NCI-H2196 treated with DMSO at 0.1 percent for 48 hours (cell line): Measurements from ENCODE around the gene CSNK1D.

Experiments used
- DNase-seq: peaks from one replicate; lab custom pipeline; 2025; ENCODE audit not compliant: unreplicated experiment; lab: John Stamatoyannopoulos, UW

CSNK1D gene

DNA sequence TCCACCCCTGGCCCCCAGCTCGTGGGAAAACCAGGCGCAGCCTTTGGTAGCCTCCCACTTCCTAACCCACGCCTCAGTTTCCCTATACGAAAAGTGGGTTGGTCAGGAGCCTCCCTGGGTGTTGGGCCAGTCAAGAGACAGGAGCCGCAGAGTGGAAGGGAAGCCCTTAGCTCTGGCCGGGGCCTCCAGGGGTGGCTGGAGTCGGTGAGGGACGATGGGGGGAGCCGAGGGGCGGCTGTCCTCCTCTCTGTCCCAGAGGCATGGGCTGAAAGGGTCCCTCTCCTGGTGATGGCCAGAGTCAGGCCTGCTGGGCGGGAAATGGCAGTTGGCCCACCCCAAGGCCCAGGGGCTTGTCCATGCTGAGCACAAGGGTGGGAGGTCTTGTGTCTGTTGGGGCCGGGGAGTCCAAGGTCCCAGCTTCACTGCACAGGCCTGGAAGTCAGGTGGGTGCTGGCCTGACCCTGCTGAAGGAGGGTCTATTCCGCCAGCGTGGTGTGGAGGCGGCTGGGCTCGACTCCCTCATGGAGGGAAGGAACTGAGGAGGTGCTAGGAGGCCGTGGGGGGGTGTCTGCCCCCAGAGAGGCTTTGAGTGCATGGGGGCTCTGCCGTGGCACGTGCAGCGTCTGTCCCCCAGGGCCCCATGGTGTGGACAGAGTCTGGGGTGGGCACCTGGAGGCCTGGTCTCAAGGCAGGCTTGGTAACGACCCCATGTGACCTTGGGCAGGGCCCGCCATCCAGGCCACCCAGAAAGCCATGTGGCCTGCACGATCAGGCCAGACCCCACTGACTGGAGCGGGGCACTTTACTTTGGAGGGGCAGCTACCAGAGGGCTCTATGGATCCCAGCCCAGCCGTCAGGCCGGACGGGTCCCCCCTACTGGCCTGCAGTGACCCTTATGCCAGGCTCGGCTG lies 43.5 kb downstream of the CSNK1D start:
- DNase-seq, result no peak

DNA sequence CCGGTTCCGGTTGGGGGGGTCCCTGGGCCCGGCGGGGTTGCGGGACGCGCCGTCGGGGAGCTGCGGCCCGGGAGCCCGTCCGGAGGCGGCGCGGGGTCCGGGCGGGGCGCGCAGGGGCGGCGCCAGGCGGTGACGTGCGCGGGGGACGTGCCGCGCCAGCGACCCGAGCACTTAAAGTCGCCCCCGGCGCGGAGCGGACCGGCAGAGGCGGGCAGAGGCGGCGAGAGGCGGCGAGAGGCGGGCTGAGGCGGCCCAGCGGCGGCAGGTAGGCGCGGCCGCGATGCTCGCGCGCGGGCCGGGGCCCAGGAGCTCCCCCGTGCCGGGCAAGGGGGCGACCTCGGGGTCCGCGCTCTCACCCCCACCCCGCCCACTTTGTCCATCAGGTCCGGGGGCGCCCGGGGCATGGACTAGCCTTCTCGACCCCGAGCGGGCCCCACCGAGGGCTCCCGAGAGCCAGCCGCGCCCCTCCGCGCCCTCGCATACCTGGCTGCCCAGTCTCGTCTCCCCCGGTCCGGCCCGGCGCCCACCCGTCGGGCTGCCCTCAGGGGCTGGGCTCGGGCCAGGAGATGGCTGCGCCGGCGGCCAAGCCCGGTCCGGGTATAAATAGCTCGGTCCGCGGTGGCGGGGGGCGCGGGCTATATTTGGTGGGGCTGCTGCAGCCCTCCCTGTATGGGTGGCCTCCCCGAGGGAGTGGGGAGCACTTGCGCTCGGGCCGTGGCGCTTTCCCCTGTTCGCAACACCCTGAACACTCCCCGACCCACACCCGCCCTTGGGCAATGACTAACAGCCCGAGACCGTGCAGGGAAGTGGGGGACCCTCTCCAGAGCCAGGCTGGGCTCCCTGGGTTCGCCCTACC lies 44.4 kb downstream of the CSNK1D start, which contains the start of gene SLC16A3:
Gene SLC16A3, plus strand, starts transcription at position 201 of the 856 bp plus-strand sequence. CDS start 6,967 bp downstream, outside the sequence.
- DNase-seq, result no peak

DNA sequence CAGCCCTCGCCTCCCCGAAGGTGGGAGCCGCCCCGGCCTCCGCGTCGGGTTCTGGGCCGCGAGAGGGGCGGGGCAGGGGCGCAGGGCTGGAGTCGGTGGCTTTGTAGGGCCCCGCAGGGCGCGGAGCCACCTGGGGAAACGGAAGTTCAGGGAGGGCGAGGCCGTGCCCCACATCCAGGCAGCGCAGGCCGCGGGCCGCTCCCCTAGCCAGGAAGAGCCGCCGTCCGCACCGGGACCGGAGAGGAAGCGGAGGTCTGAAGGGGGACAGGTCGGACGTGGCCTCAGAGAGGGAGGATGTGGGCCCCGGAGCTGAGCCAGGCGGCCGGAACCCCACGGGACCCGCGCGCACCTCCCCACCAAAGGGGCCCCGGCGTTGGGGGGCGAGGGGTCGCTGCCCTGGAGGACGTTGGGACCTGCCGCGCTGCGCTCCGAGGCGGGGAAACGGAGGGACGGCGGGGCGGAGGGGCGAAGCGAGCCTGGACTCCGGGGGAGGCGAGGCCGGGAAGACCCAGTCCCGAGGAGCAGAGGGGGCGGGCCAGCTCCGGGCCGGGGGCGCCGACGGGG lies 45.1 kb downstream of the CSNK1D start:
- no peak for DNase-seq

DNA sequence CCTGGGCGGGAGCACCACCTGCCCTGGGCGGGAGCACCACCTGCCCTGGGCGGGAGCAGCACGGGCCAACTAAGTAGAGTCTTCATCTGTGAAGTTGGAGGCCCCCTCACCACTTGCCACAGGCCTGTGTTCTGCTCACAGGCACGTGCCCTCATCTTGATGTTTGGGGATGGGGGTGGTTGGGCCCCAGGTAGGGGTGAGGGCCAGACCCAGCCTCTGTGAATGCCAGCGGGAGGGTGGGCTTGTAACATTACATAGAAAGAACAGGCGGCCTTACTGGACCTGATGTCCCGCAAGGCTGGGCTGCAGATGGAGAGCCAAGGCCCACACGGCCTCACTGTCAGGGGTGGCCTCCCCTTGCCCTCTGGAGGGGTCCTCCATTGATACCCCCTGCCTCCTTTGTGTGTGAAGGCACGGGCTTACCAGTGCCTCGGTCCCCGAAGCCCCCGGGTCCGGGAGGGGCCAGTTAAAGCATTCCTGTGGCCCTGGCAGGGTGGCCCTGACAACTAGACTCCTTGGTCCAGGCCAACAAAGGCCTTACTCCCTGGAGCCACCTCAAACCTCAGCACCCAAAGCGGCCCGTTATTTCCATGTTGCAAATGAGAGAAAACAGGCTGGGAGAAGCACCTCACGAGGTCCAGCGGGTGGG lies 45.7 kb downstream of the CSNK1D start:
- DNase-seq, result no peak

DNA sequence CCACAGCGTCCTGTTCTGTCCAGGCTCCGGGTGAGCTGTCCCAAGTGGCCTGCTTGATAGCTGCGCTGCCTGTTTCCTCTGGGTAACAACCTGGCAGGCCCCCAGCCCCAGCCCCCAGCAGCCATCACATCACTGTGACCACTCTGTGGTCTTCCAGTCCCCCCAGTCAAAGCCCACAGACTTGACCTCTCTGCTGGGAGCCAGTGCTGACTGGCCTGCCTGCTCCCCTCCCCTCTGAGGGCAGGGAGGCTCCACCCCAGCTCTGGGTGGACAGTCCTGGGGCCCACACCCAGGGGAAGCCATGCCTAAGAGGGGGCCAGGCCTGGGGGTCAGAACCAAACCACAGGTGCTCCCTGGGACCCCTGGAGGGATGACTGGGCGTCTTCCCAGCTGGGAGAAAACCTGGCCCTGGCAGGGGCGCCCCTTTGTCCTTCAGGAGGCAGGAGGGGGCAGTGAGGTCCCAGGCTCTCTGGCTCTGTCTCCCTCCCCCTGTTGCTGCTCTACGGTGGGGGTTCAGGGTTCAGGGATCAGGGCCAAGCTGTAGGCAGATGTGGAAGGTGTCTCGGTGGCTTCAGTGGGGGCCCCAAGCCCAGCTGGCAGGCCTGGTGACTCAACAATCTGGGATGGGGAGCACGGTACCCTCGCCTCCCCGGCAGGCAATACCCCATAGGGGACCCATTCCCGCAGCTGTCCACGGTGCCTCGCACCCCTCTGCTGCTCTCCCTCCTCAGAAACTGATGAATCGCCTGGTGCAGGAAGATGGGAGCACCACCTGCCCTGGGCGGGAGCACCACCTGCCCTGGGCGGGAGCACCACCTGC lies 46.5 kb downstream of the CSNK1D start:
- no peak for DNase-seq

DNA sequence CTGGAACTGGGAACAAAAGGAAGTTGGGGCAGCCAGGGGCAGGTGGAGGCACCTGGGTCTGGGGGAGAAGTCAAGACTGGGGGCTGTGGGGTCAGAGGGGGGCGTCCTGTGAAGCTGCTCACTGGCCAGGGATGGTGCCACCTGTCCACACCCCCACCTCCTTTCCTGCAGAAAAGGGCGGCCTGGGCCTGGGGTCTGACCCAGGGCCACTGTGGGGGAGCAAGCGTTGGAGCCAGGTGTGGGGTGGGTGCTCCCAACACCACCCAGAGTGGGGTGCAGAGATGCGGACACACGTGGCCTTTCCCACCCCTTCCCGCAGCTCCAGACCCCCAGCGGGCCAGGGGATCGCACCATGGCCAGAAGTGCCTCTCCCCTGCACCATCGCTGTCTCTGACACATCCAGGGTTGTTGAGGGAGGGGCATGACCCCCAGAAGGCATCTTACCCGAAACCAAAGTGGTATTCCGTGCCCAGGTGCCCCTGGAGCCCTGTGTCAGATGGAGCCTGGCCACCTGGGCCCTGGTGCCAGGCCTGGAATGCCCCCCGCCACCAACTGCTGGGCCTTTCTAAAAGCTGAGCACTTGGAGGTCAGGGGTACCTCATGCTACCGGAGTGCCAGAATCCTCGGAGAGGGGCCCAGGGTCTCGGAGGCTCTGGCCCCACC lies 47.2 kb downstream of the CSNK1D start:
- DNase-seq, result no peak

DNA sequence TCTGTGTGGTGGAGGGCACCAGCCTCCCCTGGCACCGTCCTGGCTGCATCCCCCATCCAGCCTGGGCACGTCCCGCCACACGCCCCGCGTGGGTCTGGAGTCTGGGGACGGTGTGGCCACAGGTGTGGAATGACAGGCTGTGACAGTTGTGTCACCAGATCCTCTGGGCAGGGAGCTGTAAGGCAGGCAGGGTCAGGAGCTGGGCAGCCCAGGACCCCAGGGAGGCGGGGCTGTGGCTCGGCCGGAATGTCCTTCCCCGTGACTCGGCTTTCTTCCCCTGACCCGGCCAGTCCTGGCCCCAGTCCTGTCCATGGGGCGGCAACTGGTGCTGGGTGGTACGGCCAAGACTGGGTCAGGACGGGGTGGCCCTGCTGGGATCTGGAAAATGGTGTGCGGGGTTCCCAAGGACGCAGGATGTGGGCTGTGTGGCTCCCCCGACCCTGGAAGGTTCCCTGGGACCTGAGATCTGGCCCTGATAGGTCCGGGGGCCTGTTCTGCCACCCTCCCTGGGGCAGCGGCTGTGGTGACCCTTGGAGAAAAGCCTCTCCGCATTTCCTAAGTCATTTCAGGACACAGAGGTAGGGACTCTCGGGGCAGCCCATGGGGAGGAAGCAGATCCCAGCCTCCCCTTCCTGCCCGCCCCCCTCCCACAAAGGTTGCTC lies 48.0 kb downstream of the CSNK1D start:
- DNase-seq, result no peak

DNA sequence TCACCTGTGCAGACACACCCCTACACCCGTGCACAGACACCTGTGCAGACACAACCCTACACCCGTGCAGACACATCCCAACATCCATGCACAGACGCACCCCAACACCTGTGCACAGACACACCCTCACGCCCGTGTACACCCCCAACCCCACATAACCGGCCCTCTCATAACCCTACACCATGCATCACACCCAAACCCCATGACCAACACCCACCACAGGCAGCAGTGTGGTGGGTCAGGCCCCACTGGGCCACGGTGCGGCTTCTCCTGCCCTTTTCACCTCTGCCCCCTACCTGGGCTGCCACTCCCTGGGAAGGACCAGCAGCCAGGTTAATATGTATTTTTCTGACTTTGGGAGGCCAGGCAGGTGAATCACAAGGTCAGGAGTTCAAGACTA lies 48.8 kb downstream of the CSNK1D start:
- no peak for DNase-seq

DNA sequence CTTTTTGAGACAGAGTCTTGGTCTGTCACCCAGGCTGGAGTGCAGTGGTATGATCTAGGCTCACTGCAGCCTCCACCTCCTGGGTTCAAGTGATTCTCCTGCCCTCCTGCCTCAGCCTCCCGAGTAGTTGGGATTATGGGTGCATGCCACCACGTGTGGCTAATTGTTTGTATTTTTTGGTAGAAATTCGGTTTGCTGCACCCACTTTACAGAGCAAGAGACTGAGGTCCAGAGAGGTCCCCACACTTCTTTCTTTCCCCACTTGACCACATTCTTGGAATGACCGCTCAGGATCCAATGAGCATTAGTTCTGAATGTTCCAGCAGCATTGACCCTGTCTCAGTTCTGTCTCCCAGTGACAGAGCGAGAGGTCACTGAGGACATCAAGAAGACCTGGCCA lies 50.0 kb downstream of the CSNK1D start:
- DNase-seq, result no peak

DNA sequence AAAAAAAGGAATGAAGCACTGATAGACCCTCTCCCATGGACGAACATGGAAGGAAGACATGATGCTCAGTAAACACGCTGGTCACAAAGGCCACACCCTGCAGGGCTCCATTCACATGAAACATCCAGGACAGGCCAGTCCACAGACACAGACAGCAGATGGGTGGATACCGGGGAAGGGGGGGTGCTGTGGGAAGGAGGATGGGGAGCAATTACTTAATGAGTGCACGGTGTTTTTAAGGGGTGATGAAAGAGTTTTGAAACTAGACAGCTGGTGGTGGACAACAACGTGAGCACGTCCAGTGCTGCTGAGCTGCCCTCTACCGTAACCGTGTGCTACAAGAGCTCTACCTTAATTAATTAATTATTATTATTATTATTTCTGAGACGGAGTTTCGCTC lies 50.7 kb downstream of the CSNK1D start:
- no peak for DNase-seq

DNA sequence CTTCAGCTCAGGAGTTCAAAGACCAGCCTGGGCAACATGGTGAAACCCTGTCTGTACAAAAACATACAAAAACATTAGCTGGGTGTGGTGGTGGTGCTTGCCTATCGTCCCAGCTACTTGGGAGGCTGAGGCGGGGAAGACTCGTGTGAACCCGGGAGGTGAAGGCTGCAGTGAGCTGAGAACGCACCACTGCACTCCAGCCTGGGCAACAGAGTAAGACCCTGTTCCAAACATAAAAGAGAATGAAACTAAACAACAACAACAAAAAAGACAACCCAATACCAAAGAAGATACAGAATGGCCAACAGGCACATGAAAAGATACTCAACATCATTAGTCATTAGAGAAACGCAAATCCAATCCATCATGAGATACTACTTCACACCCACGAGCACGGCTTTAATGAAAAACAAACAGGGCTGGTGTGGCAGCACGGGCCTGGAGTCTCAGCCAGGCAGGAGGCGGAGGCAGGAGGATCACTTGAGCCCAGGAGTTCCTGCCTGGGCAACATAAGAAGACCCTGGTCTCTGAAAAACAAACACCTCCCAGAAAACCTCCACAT lies 52.1 kb downstream of the CSNK1D start:
- DNase-seq, result no peak

DNA sequence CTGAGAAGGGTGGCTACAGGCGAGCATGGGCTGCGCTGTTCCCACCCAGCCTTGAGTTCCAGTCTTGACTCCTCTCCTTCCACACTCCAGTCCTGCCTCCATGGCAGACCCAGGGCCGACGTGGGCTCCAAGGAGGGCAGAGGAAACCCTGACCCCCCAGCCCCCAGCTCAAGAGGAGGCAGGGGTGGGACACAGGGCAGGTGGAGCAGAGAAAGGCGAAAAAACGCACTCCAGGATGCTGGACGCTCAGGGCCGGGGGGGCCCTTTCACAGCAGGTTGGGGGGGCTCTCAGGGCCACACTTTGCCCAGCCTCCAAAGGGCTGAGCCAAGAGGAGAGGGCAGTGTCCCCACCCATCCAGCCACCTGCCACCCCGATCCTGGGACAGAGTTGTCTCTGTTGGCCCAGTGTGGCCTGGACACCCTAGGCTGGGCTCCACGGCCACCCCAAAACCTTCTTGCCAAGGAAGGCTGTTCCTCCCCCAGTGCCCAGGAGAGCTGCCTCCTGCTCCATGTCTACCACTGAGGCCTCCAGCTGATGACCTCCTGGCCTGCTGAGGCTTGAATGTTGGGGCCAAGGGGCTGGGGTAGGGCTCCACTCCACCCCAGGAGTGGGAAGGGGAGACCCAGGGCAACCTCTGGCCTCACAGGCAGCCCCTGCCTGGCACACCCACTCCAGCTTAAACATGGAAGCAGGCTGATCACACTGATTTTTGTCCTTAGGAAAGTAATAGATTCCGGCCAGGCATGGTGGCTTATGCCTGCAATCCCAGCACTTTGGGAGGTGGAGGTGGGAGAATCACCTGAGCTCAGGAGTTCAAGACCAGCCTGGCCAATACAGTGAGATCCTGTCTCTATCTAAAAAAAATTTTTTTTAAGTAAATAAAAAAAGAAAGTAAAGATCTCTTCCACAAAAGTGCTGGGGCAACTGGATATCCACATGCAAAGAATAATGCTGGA lies 53.5 kb downstream of the CSNK1D start:
- DNase-seq, result no peak

DNA sequence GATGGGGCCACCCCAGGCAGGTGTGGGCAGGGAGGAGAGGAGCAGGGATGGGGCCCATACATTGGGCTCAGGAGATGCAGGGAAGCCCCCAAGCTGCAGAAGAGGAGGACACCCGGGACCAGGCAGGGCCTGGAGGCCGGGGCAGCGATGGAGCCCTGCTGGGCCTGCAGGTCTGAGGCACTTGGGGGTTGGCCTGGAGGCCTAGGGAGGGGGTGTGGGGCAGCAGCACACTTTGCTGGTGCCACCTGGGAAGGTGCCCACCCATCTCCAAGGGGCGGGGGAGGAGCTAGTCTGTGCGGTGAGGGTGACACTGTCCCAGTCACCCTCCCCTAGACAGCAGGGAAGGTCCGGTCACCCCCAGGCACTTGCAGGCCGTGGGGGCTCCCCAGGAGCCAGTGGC lies 54.4 kb downstream of the CSNK1D start:
- no peak for DNase-seq

DNA sequence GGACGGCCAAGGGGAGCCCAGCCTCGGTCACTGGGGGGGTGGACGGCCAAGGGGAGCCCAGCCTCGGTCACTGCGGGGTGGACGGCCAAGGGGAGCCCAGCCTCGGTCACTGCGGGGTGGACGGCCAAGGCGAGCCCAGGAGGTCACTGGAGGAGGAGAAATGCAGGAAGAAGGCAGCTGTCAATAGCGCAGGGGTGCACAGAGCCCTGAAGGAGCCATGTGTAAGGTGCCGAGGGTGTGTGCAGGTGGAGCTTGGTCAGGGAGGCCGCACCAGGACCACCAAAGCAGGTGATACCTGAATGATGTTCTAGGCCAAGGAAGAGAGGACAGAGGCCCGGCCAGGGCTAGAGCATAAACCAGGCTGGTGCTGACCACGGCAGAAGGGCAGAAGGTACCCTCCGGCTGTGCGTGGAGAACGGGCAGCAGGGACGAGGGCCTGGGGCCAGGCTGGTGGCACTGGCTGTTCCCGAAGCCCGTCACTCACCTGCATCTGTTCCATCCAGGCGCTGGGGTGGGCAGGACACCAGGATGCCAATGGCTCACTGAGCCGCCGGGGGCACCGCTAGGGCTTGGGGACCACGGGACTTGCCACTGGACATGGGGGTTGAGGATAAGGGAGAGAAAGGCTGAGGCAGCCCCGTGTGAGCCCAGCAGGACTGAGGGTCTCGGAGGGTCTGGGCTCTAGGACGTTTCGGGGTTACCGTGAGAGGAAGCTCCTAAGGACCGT lies 55.0 kb downstream of the CSNK1D start:
- no peak for DNase-seq

DNA sequence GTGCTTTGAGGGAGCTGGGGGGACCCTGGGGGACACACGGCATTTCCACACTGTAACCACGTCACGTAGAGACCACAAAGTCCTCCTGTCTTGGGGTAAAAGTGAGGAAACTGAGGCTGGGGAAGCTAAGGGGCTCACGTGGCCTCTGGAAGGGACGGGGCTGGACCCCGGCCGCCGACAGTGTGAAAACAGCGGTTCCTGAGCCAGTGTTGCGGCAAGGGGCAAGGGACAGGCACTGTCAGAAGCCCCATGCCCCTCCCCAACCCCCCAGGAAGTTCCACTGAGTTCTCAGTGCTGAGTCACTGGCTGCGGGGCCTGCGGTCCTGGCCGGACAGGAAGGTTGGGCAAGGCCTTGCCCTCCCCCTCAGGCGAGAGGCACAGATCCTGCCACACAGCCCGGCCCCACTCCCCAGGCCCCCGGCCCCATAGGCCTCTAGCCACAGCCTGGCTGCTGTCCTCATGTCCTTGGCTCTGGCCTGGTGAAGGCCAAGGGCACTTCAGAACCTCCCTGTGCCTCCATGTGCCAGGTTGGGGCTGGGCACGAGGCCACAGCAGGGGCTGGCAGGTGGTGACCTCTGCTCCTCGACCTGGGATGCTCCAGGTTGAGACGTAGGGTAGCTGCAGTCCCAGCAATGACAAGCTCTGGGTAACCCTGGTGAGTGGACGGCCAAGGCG lies 55.8 kb downstream of the CSNK1D start:
- no peak for DNase-seq

DNA sequence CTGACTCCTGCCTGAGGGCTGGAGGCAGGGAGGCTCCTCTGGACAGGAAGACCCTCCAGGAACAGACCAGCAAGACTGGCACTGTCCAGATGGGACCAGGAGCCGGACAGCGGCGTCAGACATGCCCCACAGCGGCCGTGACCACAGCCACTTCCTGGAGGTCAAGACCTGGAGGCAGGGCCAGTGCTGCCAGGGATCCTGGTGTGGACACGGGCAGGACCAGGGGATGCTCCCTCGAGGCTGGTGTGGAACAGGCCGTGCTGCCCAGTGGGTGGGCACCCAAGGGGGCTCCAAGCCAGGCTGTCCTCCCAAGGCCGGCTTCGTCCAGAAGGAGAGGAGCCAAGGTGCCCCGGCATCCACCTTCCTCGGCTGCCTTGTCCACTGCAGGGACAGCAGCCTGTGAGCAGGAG lies 56.4 kb downstream of the CSNK1D start:
- no peak for DNase-seq
